Vagina (tissue), 2 donors: ENCODE measurements around the gene CDC45.

Source experiments
- POLR2A ChIP-seq, 2 donors: fragments of 450-650 bp; IDR thresholded peaks; one replicate each; pipeline ENCODE4 v1.6.1; 2017; ENCODE audit warnings: antibody characterized with exemption in 2 of 2, mild to moderate bottlenecking in 2 of 2, moderate library complexity in 2 of 2
- TF ChIP-seq, protein P1 (sequence below), 3 experiments: fragments of 450-650 bp in 2 of 3; fragments of 200-600 bp in 1 of 3; sonication (generic) in 1 of 3; IDR thresholded peaks; one replicate each; pipeline ENCODE4 v1.5.1; 2017 to 2019; ENCODE audit warnings: antibody characterized with exemption in 3 of 3, mild to moderate bottlenecking in 2 of 3, moderate library complexity in 2 of 3

- TF ChIP-seq POLR2A (IDR thresholded peaks at IDR 0.05), result no peak
- TF ChIP-seq, protein P1, sequence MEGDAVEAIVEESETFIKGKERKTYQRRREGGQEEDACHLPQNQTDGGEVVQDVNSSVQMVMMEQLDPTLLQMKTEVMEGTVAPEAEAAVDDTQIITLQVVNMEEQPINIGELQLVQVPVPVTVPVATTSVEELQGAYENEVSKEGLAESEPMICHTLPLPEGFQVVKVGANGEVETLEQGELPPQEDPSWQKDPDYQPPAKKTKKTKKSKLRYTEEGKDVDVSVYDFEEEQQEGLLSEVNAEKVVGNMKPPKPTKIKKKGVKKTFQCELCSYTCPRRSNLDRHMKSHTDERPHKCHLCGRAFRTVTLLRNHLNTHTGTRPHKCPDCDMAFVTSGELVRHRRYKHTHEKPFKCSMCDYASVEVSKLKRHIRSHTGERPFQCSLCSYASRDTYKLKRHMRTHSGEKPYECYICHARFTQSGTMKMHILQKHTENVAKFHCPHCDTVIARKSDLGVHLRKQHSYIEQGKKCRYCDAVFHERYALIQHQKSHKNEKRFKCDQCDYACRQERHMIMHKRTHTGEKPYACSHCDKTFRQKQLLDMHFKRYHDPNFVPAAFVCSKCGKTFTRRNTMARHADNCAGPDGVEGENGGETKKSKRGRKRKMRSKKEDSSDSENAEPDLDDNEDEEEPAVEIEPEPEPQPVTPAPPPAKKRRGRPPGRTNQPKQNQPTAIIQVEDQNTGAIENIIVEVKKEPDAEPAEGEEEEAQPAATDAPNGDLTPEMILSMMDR (IDR thresholded peaks at IDR 0.05), result no peak
These were observed 10.3 kb upstream of the CDC45 start for GRCh38 chr22:19469421-19469820.
